ENCODE measurements around the gene EXOSC5.

EXOSC5 gene

GRCh38 chr19:41422955-41423354 lies 25.8 kb upstream of the EXOSC5 start:
- no peak overlapping the region for H3K27ac ChIP-seq
- H3K9ac ChIP-seq (ENCODE audit: insufficient read length), result no peak overlapping the region
- no peaks in the 10 kb centered on the region; the same call in 1 of the 2 replicates for H3K36me3 ChIP-seq (ENCODE audit: insufficient read depth, low read length)
- no peak overlapping the region for H3K4me3 ChIP-seq
- no peak for DNase-seq (ENCODE audit: low read depth, low spot score)
- H3K9me3 ChIP-seq (ENCODE audit: low read depth, low read length), result no peaks in the 10 kb centered on the region
- no peak for TF ChIP-seq FOXP2 (optimal IDR thresholded peaks at IDR 0.05; ENCODE audit: control extremely low read depth, extremely low read length, insufficient read depth)
- TF ChIP-seq POLR2AphosphoS5 (IDR thresholded peaks at IDR 0.05; ENCODE audit: borderline replicate concordance, low read depth, low read length), result no peak
- no peak for TF ChIP-seq EZH2 (IDR thresholded peaks at IDR 0.05)

DNA sequence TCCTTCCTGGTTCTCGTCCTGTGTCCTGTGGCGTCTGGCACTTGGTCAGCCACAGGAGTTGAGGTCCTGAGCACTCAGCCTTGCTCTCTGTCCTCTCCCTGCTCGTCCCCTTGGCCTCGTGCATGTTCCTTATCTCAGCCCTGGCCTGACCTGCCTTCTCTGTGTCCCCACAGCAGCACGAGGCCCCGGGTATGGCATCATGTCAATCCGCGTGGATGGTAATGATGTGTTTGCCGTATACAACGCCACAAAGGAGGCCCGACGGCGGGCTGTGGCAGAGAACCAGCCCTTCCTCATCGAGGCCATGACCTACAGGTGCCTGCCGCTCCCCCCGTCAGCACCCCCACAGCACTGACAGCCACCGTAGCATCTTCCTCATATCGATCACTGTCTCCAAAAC lies 25.3 kb upstream of the EXOSC5 start:
- Histone ChIP-seq H3K9me3 (ENCODE audit: low read depth, low read length) (no peaks in the 10 kb centered on the region), H3K9ac (ENCODE audit: insufficient read length) (no peak overlapping the region), H3K4me3 (no peak overlapping the region), H3K27ac (no peak overlapping the region), H3K36me3 (ENCODE audit: insufficient read depth, low read length) (no peaks in the 10 kb centered on the region; the same call in 1 of the 2 replicates)
- no peak for TF ChIP-seq POLR2AphosphoS5 (IDR thresholded peaks at IDR 0.05; ENCODE audit: borderline replicate concordance, low read depth, low read length)
- TF ChIP-seq FOXP2 (optimal IDR thresholded peaks at IDR 0.05; ENCODE audit: control extremely low read depth, extremely low read length, insufficient read depth), result no peak
- no peak for TF ChIP-seq EZH2 (IDR thresholded peaks at IDR 0.05)
- DNase-seq (ENCODE audit: low read depth, low spot score), result no peak

DNA sequence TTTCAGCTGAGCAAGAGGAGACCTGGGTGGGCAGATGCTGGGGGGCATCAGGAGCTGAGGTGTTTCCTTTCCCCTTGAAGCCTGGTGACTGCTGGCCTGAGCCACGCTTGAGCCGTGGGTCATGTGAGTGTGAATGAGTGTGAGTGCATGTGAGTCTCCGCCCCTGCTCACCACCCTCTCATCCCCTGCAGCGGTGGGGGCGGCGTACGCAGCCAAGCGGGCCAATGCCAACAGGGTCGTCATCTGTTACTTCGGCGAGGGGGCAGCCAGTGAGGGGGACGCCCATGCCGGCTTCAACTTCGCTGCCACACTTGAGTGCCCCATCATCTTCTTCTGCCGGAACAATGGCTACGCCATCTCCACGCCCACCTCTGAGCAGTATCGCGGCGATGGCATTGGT lies 24.8 kb upstream of the EXOSC5 start:
- no peak overlapping the region for H3K9ac ChIP-seq (ENCODE audit: insufficient read length)
- no peaks in the 10 kb centered on the region; the same call in 1 of the 2 replicates for H3K36me3 ChIP-seq (ENCODE audit: insufficient read depth, low read length)
- H3K4me3 ChIP-seq, result no peak overlapping the region
- TF ChIP-seq EZH2 (IDR thresholded peaks at IDR 0.05) (no peak), POLR2AphosphoS5 (IDR thresholded peaks at IDR 0.05; ENCODE audit: borderline replicate concordance, low read depth, low read length) (no peak), FOXP2 (optimal IDR thresholded peaks at IDR 0.05; ENCODE audit: control extremely low read depth, extremely low read length, insufficient read depth) (no peak)
- DNase-seq (ENCODE audit: low read depth, low spot score), result no peak
- no peaks in the 10 kb centered on the region for H3K9me3 ChIP-seq (ENCODE audit: low read depth, low read length)
- H3K27ac ChIP-seq, result no peak overlapping the region

- no peak overlapping the region for H3K4me3 ChIP-seq
- TF ChIP-seq POLR2AphosphoS5 (IDR thresholded peaks at IDR 0.05; ENCODE audit: borderline replicate concordance, low read depth, low read length), result no peak
- no peak for TF ChIP-seq FOXP2 (optimal IDR thresholded peaks at IDR 0.05; ENCODE audit: control extremely low read depth, extremely low read length, insufficient read depth)
- no peak for TF ChIP-seq EZH2 (IDR thresholded peaks at IDR 0.05)
- no peak overlapping the region for H3K9ac ChIP-seq (ENCODE audit: insufficient read length)
- H3K9me3 ChIP-seq (ENCODE audit: low read depth, low read length), result no peaks in the 10 kb centered on the region
- H3K27ac ChIP-seq, result no peak overlapping the region
- H3K36me3 ChIP-seq (ENCODE audit: insufficient read depth, low read length), result no peaks in the 10 kb centered on the region; the same call in 1 of the 2 replicates
- no peak for DNase-seq (ENCODE audit: low read depth, low spot score)
Measured at GRCh38 chr19:41421314-41421713, 24.2 kb upstream of the EXOSC5 start.

DNA sequence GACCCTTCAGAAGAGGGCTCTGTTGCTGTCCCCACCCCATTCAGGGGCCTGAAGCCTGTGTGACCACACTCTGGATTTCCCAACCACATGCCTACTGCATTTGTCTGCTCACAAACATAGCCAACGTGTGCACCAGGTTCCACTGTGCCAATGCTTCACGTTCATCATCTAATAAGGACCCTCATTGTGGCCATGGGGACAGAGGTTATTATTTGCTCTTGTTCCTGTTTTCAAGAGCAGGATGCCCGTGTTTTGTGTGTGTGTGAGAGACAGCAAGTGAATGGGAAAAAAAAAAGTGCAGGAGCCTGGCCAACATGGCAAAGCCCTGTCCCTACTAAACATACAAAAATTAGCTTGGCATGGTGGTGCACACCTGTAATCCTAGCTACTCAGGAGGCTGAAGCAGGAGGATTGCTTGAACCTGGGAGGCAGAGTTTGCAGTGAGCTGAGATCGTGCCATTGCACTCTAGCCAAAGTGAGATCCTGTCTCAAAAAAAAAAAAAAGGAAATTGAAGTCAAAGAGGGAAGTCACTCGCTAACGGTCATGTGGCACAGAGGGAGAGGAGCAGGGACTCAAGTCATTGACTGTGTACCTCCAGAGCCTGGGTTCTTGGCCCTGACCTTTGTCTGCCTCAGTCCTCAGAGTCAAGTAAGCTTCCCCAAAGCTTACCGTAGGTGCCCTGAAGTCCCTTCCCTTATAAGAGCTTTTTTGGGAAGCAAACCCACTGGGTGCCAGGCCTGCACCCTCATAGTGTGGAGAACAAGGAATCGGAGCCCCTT lies 23.1 kb upstream of the EXOSC5 start:
- TF ChIP-seq POLR2AphosphoS5 (IDR thresholded peaks at IDR 0.05; ENCODE audit: borderline replicate concordance, low read depth, low read length) (no peak), FOXP2 (optimal IDR thresholded peaks at IDR 0.05; ENCODE audit: control extremely low read depth, extremely low read length, insufficient read depth) (no peak), EZH2 (IDR thresholded peaks at IDR 0.05) (no peak)
- no peaks in the 10 kb centered on the region; the same call in 1 of the 2 replicates for H3K36me3 ChIP-seq (ENCODE audit: insufficient read depth, low read length)
- H3K27ac ChIP-seq, result no peak overlapping the region
- no peak overlapping the region for H3K9ac ChIP-seq (ENCODE audit: insufficient read length)
- no peak for DNase-seq (ENCODE audit: low read depth, low spot score)
- no peak overlapping the region for H3K4me3 ChIP-seq
- H3K9me3 ChIP-seq (ENCODE audit: low read depth, low read length), result no peaks in the 10 kb centered on the region

DNA sequence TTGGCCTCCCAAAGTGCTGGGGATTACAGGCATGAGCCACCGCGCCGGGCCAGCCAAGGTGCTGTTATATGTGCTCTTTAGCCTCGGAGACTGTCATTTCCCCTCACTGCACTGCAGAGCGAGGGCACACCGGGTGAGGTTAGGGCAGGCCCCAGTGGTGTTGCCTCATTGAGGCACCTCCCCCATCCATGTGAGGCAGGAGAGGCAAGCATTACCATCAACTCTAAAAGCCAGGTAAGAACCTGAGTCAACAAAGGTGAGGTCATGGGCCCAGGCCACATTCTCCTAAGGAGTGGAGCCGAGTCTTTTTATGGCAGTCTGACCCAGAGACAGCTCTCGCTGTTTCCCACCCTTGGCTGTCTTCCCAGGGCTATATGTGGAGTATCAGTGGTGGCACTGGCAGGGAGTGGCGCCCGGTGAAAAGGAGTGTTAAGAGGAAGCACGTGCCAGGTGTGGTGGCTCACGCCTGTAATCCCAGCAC lies 19.1 kb upstream of the EXOSC5 start:
- Histone ChIP-seq H3K27ac (no peak overlapping the region), H3K4me3 (no peak overlapping the region), H3K9ac (ENCODE audit: insufficient read length) (no peak overlapping the region), H3K36me3 (ENCODE audit: insufficient read depth, low read length) (no peaks in the 10 kb centered on the region; the same call in 1 of the 2 replicates), H3K9me3 (ENCODE audit: low read depth, low read length) (no peaks in the 10 kb centered on the region)
- no peak for DNase-seq (ENCODE audit: low read depth, low spot score)
- TF ChIP-seq POLR2AphosphoS5 (IDR thresholded peaks at IDR 0.05; ENCODE audit: borderline replicate concordance, low read depth, low read length) (no peak), EZH2 (IDR thresholded peaks at IDR 0.05) (no peak), FOXP2 (optimal IDR thresholded peaks at IDR 0.05; ENCODE audit: control extremely low read depth, extremely low read length, insufficient read depth) (no peak)

GRCh38 chr19:41415154-41415571 lies 18.0 kb upstream of the EXOSC5 start:
- Histone ChIP-seq H3K4me3 (no peak overlapping the region), H3K9ac (ENCODE audit: insufficient read length) (no peak overlapping the region), H3K36me3 (ENCODE audit: insufficient read depth, low read length) (no peaks in the 10 kb centered on the region; the same call in 1 of the 2 replicates), H3K9me3 (ENCODE audit: low read depth, low read length) (no peaks in the 10 kb centered on the region), H3K27ac (no peak overlapping the region)
- DNase-seq (ENCODE audit: low read depth, low spot score), result no peak
- TF ChIP-seq EZH2 (IDR thresholded peaks at IDR 0.05) (no peak), FOXP2 (optimal IDR thresholded peaks at IDR 0.05; ENCODE audit: control extremely low read depth, extremely low read length, insufficient read depth) (no peak), POLR2AphosphoS5 (IDR thresholded peaks at IDR 0.05; ENCODE audit: borderline replicate concordance, low read depth, low read length) (no peak)

- DNase-seq (ENCODE audit: low read depth, low spot score), result no peak
- Histone ChIP-seq H3K36me3 (ENCODE audit: insufficient read depth, low read length) (no peaks in the 10 kb centered on the region; the same call in 1 of the 2 replicates), H3K9me3 (ENCODE audit: low read depth, low read length) (no peaks in the 10 kb centered on the region), H3K4me3 (no peak overlapping the region), H3K9ac (ENCODE audit: insufficient read length) (no peak overlapping the region), H3K27ac (no peak overlapping the region)
- TF ChIP-seq EZH2 (IDR thresholded peaks at IDR 0.05), result no peak
- no peak for TF ChIP-seq POLR2AphosphoS5 (IDR thresholded peaks at IDR 0.05; ENCODE audit: borderline replicate concordance, low read depth, low read length)
- TF ChIP-seq FOXP2 (optimal IDR thresholded peaks at IDR 0.05; ENCODE audit: control extremely low read depth, extremely low read length, insufficient read depth), result no peak
Measured at GRCh38 chr19:41414461-41414860, 17.3 kb upstream of the EXOSC5 start.

All from SK-N-MC (cell line).